ENCODE results near the gene ADCK1. TPM values are rescaled to one million over a fixed set of nuclear protein-coding genes. Genes with fewer than 3 reads are reported as not detected.
A peak's percentile ranks its signal among the peaks of the same experiment; 100 is the strongest.

Gene ADCK1
- total and polyA plus RNA-seq, 9 of the 15 experiments (the other 6 are each of a cell fraction or from before 2014, with no cell fraction given) = 2.8 to 8.9 (median 4.3) TPM

DNA sequence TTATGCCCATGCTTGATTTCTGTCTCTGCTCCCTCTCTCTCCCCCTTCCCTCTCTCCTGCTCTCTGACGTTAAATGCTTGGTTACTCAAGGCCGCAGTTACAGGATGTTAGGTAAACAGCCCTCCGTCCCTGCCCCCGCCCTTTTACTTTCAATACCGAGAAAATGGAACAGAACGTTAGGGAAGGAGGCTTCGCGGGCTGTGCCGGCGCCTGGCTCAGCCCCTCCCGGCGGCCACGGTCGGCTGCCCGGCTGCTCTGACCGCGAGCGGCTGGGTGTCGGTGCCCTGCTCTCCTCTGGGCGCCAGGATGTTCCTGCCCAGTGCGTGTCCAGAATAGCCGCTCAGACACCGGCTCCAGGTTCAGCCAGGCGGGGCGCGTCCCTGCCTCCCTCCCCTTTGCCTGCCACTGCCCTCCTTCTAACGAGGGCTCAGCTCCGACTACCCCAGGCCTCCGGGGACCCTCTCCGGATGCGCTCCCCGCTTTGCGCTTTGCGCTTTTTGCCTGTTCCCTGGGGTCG is 166.1 kb downstream of the ADCK1 start (continued):
- TF ChIP-seq, protein P1, sequence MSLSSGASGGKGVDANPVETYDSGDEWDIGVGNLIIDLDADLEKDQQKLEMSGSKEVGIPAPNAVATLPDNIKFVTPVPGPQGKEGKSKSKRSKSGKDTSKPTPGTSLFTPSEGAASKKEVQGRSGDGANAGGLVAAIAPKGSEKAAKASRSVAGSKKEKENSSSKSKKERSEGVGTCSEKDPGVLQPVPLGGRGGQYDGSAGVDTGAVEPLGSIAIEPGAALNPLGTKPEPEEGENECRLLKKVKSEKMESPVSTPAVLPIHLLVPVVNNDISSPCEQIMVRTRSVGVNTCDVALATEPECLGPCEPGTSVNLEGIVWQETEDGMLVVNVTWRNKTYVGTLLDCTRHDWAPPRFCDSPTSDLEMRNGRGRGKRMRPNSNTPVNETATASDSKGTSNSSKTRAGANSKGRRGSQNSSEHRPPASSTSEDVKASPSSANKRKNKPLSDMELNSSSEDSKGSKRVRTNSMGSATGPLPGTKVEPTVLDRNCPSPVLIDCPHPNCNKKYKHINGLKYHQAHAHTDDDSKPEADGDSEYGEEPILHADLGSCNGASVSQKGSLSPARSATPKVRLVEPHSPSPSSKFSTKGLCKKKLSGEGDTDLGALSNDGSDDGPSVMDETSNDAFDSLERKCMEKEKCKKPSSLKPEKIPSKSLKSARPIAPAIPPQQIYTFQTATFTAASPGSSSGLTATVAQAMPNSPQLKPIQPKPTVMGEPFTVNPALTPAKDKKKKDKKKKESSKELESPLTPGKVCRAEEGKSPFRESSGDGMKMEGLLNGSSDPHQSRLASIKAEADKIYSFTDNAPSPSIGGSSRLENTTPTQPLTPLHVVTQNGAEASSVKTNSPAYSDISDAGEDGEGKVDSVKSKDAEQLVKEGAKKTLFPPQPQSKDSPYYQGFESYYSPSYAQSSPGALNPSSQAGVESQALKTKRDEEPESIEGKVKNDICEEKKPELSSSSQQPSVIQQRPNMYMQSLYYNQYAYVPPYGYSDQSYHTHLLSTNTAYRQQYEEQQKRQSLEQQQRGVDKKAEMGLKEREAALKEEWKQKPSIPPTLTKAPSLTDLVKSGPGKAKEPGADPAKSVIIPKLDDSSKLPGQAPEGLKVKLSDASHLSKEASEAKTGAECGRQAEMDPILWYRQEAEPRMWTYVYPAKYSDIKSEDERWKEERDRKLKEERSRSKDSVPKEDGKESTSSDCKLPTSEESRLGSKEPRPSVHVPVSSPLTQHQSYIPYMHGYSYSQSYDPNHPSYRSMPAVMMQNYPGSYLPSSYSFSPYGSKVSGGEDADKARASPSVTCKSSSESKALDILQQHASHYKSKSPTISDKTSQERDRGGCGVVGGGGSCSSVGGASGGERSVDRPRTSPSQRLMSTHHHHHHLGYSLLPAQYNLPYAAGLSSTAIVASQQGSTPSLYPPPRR (CRISPR knock-in tag; IDR thresholded peaks at IDR 0.05; ENCODE audit: borderline replicate concordance) = no peak
- TF ChIP-seq SLC30A9 (CRISPR knock-in tag; IDR thresholded peaks at IDR 0.05) (no peak), NR2F6 (CRISPR knock-in tag; IDR thresholded peaks at IDR 0.05) (no peak), MCM3 (IDR thresholded peaks at IDR 0.05) (no peak), SIN3B (IDR thresholded peaks at IDR 0.05; ENCODE audit: low read depth) (no peak), ARHGAP35 (IDR thresholded peaks at IDR 0.05; ENCODE audit: partially characterized antibody) (no peak), POLR2G (IDR thresholded peaks at IDR 0.05; ENCODE audit: low read depth, low read length) (no peak), ZNF384 (IDR thresholded peaks at IDR 0.05; ENCODE audit: low read depth, low read length) (no peak), ILK (tag; IDR thresholded peaks at IDR 0.05; ENCODE audit: borderline replicate concordance, low read depth) (no peak), MAZ (CRISPR knock-in tag; conservative IDR thresholded peaks at IDR 0.05 in 1 of 2, IDR thresholded peaks at IDR 0.05 in 1 of 2) (peak in 1 of 2 experiments; percentile 14; a peak in 1 of 4 replicates)
- TF ChIP-seq, protein P2, sequence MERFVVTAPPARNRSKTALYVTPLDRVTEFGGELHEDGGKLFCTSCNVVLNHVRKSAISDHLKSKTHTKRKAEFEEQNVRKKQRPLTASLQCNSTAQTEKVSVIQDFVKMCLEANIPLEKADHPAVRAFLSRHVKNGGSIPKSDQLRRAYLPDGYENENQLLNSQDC (CRISPR knock-in tag; IDR thresholded peaks at IDR 0.05) = no peak
- TF ChIP-seq, protein P3, sequence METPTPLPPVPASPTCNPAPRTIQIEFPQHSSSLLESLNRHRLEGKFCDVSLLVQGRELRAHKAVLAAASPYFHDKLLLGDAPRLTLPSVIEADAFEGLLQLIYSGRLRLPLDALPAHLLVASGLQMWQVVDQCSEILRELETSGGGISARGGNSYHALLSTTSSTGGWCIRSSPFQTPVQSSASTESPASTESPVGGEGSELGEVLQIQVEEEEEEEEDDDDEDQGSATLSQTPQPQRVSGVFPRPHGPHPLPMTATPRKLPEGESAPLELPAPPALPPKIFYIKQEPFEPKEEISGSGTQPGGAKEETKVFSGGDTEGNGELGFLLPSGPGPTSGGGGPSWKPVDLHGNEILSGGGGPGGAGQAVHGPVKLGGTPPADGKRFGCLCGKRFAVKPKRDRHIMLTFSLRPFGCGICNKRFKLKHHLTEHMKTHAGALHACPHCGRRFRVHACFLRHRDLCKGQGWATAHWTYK (CRISPR knock-in tag; IDR thresholded peaks at IDR 0.05) = no peak

Measured in K562 (cell line).